Epidermal melanocyte (primary cell): ENCODE measurements around the gene PDCD7.
"Not testable (repeated sequence)": the region's sequence is repeated elsewhere in the genome, so short reads cannot be mapped to it uniquely, and the experiment has no call there.

Source experiments
- DNase-seq: peaks from one replicate; pipeline ENCODE4 v3.0.0; 2011; ENCODE audit warnings: low spot score; ENCODE audit not compliant: insufficient read length

PDCD7 gene

DNA sequence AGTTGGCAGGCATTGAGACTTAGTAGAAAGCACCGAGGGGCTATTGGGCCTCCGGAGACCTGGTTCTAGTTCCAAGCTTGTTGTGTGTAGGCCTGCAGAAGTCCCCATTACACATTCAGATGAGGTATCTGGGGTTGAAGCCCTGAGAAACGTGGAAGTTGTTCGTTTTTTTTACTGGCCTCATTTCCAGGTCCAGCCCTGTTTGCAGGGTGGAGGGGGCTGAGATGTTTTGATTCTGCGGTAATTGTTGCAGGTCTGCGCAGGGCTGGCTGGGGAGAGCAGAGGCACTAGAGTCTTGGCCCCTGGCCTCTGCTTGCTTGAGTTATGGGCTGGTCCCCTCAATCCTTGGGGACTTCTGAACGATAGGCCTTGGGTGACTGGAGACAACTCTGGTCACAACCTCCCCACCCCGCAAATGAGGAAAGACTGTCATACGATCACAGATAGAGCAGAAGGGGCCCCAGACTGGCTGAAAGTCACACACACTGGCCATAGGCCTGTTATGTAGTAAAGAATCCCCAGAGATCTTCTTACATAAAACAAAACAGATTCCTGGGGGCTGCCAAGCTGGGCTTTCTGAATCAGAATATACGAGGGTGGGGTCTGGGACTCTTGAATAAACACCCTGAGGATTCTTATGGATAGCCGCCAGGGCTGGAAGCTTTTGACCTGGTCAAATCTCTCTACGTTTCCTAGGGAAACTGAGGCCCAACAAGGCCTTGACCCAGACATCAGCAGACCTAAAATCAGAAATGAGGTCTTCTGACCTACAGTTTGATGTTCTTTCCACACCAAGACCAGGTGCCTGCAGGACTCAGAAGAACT is 41.5 kb downstream of the PDCD7 start:
- DNase-seq = no peak

GRCh38 chr15:65089206-65089824 is 44.3 kb downstream of the PDCD7 start:
- DNase-seq = no peak

GRCh38 chr15:65088643-65089021 is 45.0 kb downstream of the PDCD7 start:
- no peak for DNase-seq

DNA sequence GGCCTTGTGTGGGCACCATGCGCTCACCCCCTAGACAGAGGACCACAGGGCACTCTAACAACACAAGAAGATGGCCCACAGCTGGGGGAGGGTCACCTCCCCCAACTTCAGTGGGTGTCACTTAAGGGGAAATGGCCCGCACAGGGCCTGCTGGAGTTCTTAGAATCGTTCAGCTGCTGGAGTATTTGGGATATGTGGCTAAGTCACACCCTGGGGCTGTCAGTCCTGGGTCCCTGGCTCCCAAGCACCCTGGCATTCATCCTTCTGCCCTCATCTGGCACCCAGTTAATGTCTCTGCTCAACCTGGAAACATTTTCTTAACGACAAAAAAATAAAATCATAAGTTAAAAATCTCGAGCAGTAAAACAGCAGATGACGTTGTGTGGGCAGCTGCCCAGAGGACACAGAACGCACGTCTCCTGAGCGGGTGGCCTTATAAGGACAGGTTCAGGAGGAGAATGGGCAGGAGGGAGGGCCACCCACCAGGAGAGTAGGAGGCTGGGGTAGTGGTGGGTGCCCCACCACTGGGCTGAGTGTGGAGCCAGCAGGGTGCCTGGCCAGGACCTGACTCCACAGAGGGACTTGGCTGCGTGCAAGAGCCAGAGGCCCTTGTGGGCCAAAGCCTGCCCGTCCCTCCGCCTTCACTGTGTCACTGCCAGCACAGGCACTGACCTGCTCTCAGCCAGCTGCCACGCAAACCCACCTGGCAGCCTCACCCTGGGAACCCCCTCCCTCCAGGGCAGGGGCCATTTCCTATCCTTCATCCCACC is 45.5 kb downstream of the PDCD7 start:
- no peak for DNase-seq

GRCh38 chr15:65087411-65087810 is 46.2 kb downstream of the PDCD7 start:
- DNase-seq = no peak

GRCh38 chr15:65086680-65087111 is 46.9 kb downstream of the PDCD7 start:
- DNase-seq = no peak

DNA sequence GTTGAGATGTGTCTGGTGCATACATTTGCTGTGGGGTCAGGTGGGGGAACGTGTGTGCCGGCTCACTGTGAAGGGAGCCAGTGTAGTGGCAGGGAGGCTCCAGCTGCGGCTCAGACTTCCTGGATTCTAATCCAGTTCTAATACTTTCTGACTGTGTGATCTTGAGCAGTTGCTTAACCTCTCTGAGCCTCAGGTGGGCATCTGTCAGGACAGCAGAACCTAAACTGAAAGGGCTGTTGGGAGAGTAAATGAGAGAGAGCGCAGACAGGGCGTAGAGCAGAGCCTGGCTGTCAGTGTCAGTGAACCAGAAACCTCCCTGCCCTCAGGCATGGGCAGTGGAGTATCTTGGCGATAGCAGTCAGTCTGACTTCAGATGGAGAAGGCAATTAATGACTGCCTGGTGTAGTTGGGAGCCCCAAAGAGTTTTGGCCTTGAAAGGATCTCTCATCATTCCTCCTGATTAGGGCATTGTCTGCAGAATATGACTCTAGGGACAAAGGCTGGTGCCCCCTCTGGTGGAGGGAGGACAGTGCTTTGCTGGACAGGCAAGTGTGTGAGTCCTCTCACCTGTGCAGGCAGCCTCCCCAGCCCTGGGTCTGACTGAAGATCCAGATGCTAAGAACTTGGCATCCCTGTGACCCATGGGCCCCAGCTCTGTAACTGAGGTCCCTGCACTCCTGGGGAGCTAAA is 47.5 kb downstream of the PDCD7 start:
- DNase-seq = no peak

GRCh38 chr15:65085207-65085753 is 48.3 kb downstream of the PDCD7 start:
- DNase-seq = no peak

DNA sequence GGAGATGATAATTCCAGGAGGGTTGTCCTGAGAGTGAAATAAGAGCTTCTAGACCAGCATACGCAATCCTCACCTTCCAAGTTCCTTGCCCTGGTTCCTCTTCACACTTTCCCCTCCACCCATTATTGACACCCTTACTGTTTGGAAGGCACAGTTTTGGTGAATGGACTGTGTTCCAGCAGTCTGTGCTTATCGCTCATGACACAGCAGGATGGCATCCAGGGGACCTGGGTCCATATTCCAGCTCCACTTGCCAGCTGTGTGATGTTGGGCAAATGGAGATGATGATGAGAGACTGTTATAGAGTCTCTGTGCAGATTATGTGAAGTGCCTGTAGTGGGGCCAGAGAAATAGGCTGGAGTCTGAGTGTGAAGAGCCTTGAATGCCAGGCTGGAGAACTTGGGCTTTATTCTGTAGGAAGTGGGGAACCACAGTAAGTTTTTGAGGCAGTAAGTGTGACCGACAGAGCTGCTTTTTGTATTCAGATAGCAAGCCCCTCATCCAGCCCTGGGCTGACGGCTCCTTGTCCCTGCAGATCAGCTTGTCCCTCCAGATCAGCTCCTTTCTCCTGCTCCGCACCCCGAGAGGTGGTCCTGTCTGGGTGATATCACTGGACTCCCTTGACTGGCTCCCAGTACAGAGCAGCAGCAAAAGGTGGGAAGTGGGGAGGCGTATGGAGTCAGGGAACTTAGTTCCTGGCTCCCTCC is 49.0 kb downstream of the PDCD7 start:
- no peak for DNase-seq

DNA sequence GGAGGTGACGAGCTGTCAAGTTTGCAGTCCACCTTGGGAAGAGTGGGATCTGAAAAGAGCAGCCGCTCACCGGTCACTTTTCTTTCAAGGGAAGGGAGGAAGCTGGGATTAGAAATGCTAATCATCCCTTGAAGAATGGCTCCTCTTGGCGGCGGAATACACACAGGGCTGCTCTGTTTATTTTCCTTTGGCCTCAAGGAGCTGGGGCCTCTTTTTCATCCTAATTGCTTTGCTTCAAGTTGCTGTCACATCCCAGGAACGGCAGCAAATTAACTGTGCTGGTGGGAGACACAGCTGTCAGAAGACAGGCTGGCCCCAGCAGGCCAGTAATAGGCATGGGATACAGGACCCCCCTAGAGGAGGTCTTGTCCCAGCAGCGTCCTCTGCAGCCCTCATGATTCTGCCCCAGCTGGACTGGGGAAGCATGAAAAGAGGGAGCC is 50.3 kb downstream of the PDCD7 start:
- DNase-seq = peak; percentile 42

- DNase-seq = no peak
These were observed 51.2 kb downstream of the PDCD7 start for GRCh38 chr15:65082303-65082953.

DNA sequence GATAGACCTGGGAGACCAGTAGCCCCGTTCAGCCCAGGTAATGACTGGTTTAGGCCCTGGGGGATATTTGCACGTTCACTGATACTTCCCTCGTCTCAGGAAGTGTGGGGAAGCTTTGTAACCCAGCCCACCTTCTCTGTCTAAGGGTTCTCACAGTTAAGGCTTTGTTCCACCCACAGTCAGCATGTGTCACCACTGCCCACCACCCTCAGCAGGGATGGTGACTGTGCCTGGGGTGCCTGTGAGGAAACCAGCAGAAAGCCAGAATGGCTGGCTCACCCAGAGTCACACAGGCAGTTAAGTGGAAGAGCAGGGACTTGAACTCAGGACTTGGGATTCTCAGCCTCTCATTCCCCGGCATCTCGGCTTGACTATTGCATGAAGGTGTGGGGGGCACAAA is 51.9 kb downstream of the PDCD7 start:
- no peak for DNase-seq

DNA sequence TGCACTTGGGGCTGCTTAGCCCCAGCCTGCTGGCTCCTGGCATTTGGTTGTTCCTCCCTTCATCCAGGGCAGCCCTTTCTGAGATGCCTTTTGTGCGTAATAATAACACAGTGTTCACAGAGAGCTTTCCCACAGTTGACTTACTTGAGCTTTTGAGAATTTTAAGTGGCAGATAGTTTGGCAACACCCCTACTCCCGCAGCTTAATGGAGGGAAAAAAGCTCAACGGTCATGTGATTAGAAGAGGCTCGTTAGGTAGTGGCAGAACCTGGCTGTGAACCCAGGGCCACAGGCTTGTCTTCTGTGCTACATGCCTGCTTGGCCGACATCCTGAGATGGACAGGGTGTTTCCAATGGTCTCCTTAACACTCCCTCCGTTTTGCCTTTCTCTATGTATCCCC is 52.3 kb downstream of the PDCD7 start:
- no peak for DNase-seq

GRCh38 chr15:65079580-65079979 is 54.0 kb downstream of the PDCD7 start:
- no peak for DNase-seq

GRCh38 chr15:65077981-65078352 is 55.6 kb downstream of the PDCD7 start:
- no peak for DNase-seq

DNA sequence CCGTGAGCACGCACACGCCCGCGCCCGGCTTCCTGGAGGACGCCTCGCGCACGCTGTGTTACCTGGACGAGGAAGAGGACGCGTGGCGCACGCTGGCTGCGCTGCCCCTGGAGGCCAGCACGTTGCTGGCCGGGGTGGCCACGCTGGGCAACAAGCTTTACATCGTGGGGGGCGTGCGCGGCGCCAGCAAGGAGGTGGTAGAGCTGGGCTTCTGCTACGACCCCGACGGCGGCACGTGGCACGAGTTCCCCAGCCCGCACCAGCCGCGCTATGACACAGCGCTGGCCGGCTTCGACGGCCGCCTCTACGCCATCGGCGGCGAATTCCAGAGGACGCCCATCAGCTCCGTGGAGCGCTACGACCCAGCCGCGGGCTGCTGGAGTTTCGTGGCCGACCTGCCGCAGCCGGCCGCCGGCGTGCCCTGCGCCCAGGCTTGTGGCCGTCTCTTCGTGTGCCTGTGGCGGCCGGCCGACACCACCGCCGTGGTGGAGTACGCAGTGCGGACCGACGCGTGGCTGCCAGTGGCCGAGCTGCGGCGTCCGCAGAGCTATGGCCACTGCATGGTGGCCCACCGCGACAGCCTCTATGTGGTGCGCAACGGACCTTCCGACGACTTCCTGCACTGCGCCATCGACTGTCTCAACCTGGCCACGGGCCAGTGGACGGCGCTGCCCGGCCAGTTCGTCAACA is 56.2 kb downstream of the PDCD7 start:
- DNase-seq = no peak

GRCh38 chr15:65076486-65077290 is 56.9 kb downstream of the PDCD7 start, which contains the start of gene KBTBD13:
TSS of gene KBTBD13 (plus strand) at chr15:65076746. CDS start at chr15:65076816, 70 bp downstream.
- DNase-seq = no peak

DNA sequence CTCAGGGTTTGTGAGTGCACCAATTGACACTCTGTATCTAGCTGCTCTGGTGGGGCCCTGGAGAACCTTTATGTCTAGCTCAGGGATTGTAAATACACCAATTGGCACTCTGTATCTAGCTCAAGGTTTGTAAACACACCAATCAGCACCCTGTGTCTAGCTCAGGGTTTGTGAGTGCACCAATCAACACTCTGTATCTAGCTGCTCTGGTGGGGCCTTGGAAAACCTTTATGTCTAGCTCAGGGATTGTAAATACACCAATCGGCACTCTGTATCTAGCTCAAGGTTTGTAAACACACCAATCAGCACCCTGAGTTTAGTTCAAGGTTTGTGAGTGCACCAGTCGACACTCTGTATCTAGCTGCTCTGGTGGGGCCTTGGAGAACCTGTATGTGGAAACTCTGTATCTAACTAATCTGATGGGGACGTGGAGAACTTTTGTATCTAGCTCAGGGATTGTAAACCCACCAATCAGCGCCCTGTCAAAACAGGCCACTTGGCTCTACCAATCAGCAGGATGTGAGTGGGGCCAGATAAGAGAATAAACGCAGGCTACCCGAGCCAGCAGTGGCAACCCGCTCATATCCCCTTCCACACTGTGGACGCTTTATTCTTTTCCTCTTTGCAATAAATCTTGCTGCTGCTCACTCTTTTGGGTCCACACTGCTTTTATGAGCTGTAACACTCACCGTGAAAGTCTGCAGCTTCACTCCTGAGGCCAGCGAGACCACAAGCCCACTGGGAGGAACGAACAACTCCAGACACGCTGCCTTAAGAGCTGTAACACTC is 57.8 kb downstream of the PDCD7 start:
- DNase-seq = not testable (repeated sequence)
